HCT116 (cell line): ENCODE data around the gene KCNIP3. TPM values are rescaled to one million over a fixed set of nuclear protein-coding genes. Genes with fewer than 3 reads are reported as not detected.

ENCODE experiments used
- ATAC-seq: fragments of 200-7000 bp; cut with Tn5 transposase; 2 replicates; pipeline ENCODE4 v1.9.1; 2020; ENCODE audit warnings: mild to moderate bottlenecking, moderate library complexity
- BruUV-seq: library from RNA; stranded (reverse); fragments of 400-500 nt; replicated peaks from 2 replicates; lab custom pipeline; 2021; lab: Mats Ljungman, UMichigan
- CTCF ChIA-PET: fragments of 300-600 bp; sonication (Branson Sonifier 250); formaldehyde crosslinking; loops from one replicate; lab custom pipeline; 2021; ENCODE audit warnings: antibody characterized with exemption; lab: Charles Lee
- POLR2A ChIA-PET: fragments of 300-600, 350-600 bp; sonication (Branson Sonifier 250); formaldehyde crosslinking; loops from one replicate; lab custom pipeline; 2021; ENCODE audit warnings: antibody characterized with exemption; lab: Charles Lee
- RAD21 ChIA-PET, 2 experiments: fragments of 300-600 bp; sonication (Branson Sonifier 250); formaldehyde crosslinking; loops; one replicate each; lab custom pipeline; 2023; ENCODE audit warnings: low total read pairs in 2 of 2; ENCODE audit not compliant: uncharacterized antibody in 2 of 2, unreplicated experiment in 2 of 2, low non-redundant PET in 1 of 2; lab: Charles Lee
- DNase-seq: peaks from one replicate; pipeline ENCODE4 v3.0.0-alpha.2; 2010; ENCODE audit warnings: low read depth, low spot score
- H2AFZ ChIP-seq: fragments of 200-600 bp; shearing (Covaris generic), sonication (generic); 2 replicates; pipeline ENCODE4 v1.6.1; 2017; ENCODE audit warnings: low read depth, mixed run types, mixed read lengths, antibody characterized with exemption, low read length; ENCODE audit not compliant: poor library complexity, severe bottlenecking
- H3K27ac ChIP-seq: 2 replicates; pipeline ENCODE4 v1.5.1; 2012; ENCODE audit warnings: low read depth, low read length
- H3K27me3 ChIP-seq: fragments of 200-600 bp; sonication (generic); 2 replicates; pipeline ENCODE4 v1.6.1; 2016; ENCODE audit warnings: mixed run types, low read length, mixed read lengths; ENCODE audit not compliant: insufficient read depth
- H3K36me3 ChIP-seq, 2 experiments: fragments of 200-500 bp in 1 of 2; fragments of 200-600 bp in 1 of 2; sonication (Bioruptor generic) in 1 of 2; sonication (generic) in 1 of 2; 2 replicates each; pipeline versions ENCODE4 v1.5.1 to v1.6.1; 2014 to 2016; ENCODE audit warnings: low read length in 2 of 2, inconsistent platforms in 1 of 2, mixed read lengths in 1 of 2, mixed run types in 1 of 2; ENCODE audit not compliant: insufficient read depth in 2 of 2, control insufficient read depth in 1 of 2
- H3K4me1 ChIP-seq, 2 experiments: fragments of 200-600 bp in 1 of 2; sonication (generic) in 1 of 2; 2 replicates each; pipeline versions ENCODE4 v1.5.1 to v1.6.1; 2012 to 2017; ENCODE audit warnings: low read length in 2 of 2, inconsistent platforms in 1 of 2, mild to moderate bottlenecking in 1 of 2, mixed read lengths in 1 of 2, mixed run types in 1 of 2, moderate library complexity in 1 of 2; ENCODE audit not compliant: insufficient read depth in 2 of 2, control insufficient read depth in 1 of 2
- H3K4me2 ChIP-seq: fragments of 200-600 bp; sonication (generic); 2 replicates; pipeline ENCODE4 v1.6.1; 2017; ENCODE audit warnings: mixed run types, low read length, mixed read lengths
- H3K4me3 ChIP-seq, 2 experiments: fragments of 200-600 bp in 1 of 2; sonication (generic) in 1 of 2; replicated peaks in 1 of 2; 2 replicates each; pipeline ENCODE4 v1.5.1; 2011 to 2016; ENCODE audit warnings: low read length in 2 of 2, control low read depth in 1 of 2, low read depth in 1 of 2, mild to moderate bottlenecking in 1 of 2, mixed read lengths in 1 of 2, mixed run types in 1 of 2
- H3K79me2 ChIP-seq: fragments of 200-600 bp; sonication (generic); 2 replicates; pipeline ENCODE4 v1.6.1; 2017; ENCODE audit warnings: mild to moderate bottlenecking, mixed run types, low read length, moderate library complexity, mixed read lengths; ENCODE audit not compliant: insufficient read depth
- H3K9ac ChIP-seq: fragments of 200-600 bp; sonication (generic); 2 replicates; pipeline ENCODE4 v1.6.1; 2016; ENCODE audit warnings: low read length, mixed read lengths
- H3K9me2 ChIP-seq: fragments of 200-600 bp; sonication (generic), shearing (Covaris generic); 2 replicates; pipeline ENCODE4 v1.6.1; 2017; ENCODE audit warnings: mixed run types, mild to moderate bottlenecking, moderate library complexity; ENCODE audit not compliant: insufficient read depth
- H3K9me3 ChIP-seq, 2 experiments: fragments of 200-500 bp in 1 of 2; fragments of 200-600 bp in 1 of 2; sonication (Bioruptor generic) in 1 of 2; sonication (generic) in 1 of 2; 2 replicates each; pipeline ENCODE4 v1.6.1; 2014 to 2017; ENCODE audit warnings: low read length in 2 of 2, mixed read lengths in 2 of 2, inconsistent platforms in 1 of 2, low read depth in 1 of 2, mild to moderate bottlenecking in 1 of 2, mixed run types in 1 of 2, moderate library complexity in 1 of 2; ENCODE audit not compliant: control insufficient read depth in 1 of 2, insufficient read depth in 1 of 2
- H4K20me1 ChIP-seq: fragments of 200-600 bp; sonication (generic), shearing (Covaris generic); 2 replicates; pipeline ENCODE4 v1.6.1; 2017; ENCODE audit warnings: mixed run types, mild to moderate bottlenecking, moderate library complexity; ENCODE audit not compliant: insufficient read depth
- MAX ChIP-seq: IDR thresholded peaks from 2 replicates; pipeline ENCODE4 v1.6.1; 2012
- RAD21 ChIP-seq: IDR thresholded peaks from 2 replicates; pipeline ENCODE4 v1.6.1; 2012; ENCODE audit warnings: low read depth, mild to moderate bottlenecking
- TCF7L2 ChIP-seq: IDR thresholded peaks from 2 replicates; pipeline ENCODE4 v1.7.0; 2011; ENCODE audit warnings: borderline replicate concordance, inconsistent platforms; ENCODE audit not compliant: insufficient read depth, insufficient read length; ENCODE audit errors: extremely low read depth
- YY1 ChIP-seq: IDR thresholded peaks from 2 replicates; pipeline ENCODE4 v1.6.1; 2011; ENCODE audit warnings: low read length, low read depth, moderate library complexity, mild to moderate bottlenecking; ENCODE audit not compliant: insufficient replicate concordance; ENCODE audit errors: extremely low read depth
- ZBTB33 ChIP-seq: IDR thresholded peaks from 2 replicates; pipeline ENCODE4 v1.6.1; 2011; ENCODE audit warnings: mild to moderate bottlenecking, low read length, moderate library complexity; ENCODE audit not compliant: insufficient replicate concordance; ENCODE audit errors: extremely low read depth
- ZNF274 ChIP-seq: fragments of 200-500 bp; sonication (Bioruptor generic); IDR thresholded peaks from 2 replicates; pipeline ENCODE4 v1.6.1; 2014; ENCODE audit warnings: mild to moderate bottlenecking, low read depth, low read length, inconsistent platforms
- intact Hi-C: fragments of 100-400 bp; cut with micrococcal nuclease; formaldehyde crosslinking; loops from 2 replicates; pipeline ENCODE4 v1.10.0; 2022
- total RNA-seq: library from RNA; stranded (reverse); gene quantifications from one replicate; pipeline ENCODE4 v1.2.1, GENCODE V29; 2021; ENCODE audit not compliant: unreplicated experiment

Gene KCNIP3
- total RNA-seq, 1 experiment from 2014 or later: 3.1 TPM

- Histone ChIP-seq H3K9me2 (no peaks in the 10 kb centered on the region), H4K20me1 (no peaks in the 10 kb centered on the region), H3K4me3 (no peak overlapping the region), H2AFZ (no peak overlapping the region), H3K27ac (no peak overlapping the region), H3K9ac (no peak overlapping the region), H3K4me2 (no peak overlapping the region), H3K36me3 (no peaks in the 10 kb centered on the region), H3K9me3 (no peaks in the 10 kb centered on the region), H3K79me2 (no peaks in the 10 kb centered on the region), H3K4me1 (peaks cover 3 to 7% of the 10 kb centered on the region in 2 experiments; a peak in 2 of 4 replicates), H3K27me3 (no peaks in the 10 kb centered on the region)
- ChIA-PET RAD21 (no interaction called here), POLR2A (no interaction called here), CTCF (no interaction called here)
- BruUV-seq: no TSS peak
- DNase-seq (no peak), ATAC-seq (no peak)
- intact Hi-C loops: no loop called here
- TF ChIP-seq ZNF274: no peak
Observed at GRCh38 chr2:95325026-95325425, 27.9 kb downstream of the KCNIP3 start.

- peaks cover 7 to 13% of the 10 kb centered on the region in 2 experiments; a peak in 2 of 4 replicates for H3K4me1 ChIP-seq
- no TSS peak for BruUV-seq
- no peak overlapping the region for H3K4me3 ChIP-seq
- POLR2A ChIA-PET: no interaction called here
- CTCF ChIA-PET: no interaction called here
- no peak overlapping the region for H3K9ac ChIP-seq
- intact Hi-C loops: no loop called here
- H4K20me1 ChIP-seq: no peaks in the 10 kb centered on the region
- no peaks in the 10 kb centered on the region for H3K36me3 ChIP-seq
- H3K4me2 ChIP-seq: no peak overlapping the region
- no peak overlapping the region for H2AFZ ChIP-seq
- no peaks in the 10 kb centered on the region for H3K9me2 ChIP-seq
- TF ChIP-seq RAD21: no peak
- no peak for TF ChIP-seq TCF7L2
- no peak for TF ChIP-seq MAX
- TF ChIP-seq ZBTB33: no peak
- TF ChIP-seq ZNF274: no peak
- no peak for TF ChIP-seq YY1
- no peaks in the 10 kb centered on the region for H3K79me2 ChIP-seq
- no peak for DNase-seq
- RAD21 ChIA-PET: no interaction called here
- ATAC-seq: no peak
- H3K27ac ChIP-seq: no peak overlapping the region
- H3K9me3 ChIP-seq: no peaks in the 10 kb centered on the region
- H3K27me3 ChIP-seq: no peaks in the 10 kb centered on the region
Observed at GRCh38 chr2:95325590-95326432, 28.7 kb downstream of the KCNIP3 start.
